ENCODE data around the gene DPH3.

DPH3 gene

DNA sequence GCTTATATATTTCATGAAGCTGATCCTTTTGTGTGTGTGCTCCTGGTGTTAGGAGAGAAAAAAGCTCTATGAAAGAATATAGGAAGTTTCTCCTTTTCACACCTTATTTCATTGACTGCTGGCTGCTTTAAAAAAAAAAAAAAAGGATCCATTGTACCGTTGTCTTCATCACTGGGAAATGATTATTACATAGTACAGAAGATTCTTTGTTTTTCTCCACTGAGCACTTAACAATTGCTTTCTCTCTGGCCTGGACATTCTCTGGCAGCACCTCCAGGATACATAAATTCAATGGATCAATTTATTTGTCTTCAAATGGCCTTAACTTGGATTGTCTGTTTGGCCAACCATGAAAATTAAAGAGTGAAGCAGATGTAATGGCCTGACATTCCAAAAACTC is 37.2 kb downstream of the DPH3 start:
- no peak for DNase-seq

DNA sequence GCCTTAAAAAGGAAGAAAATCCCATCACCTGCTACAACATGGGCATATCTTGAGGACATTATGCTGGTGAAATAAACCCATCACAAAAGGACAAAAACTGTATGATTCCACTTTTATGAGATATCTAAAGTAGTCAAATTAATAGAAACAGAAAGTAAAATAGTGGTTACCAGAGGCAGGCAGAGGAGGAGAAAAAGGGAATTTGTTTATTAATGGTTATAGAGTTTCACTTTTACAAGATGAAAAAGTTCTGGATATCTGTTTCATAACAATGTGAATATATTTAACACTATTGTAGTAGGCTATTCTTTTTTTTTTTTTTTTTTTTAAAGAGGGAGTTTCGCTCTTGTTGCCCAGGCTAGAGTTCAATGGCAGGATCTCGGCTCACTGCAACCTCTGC is 40.4 kb downstream of the DPH3 start:
- no peak for DNase-seq

DNA sequence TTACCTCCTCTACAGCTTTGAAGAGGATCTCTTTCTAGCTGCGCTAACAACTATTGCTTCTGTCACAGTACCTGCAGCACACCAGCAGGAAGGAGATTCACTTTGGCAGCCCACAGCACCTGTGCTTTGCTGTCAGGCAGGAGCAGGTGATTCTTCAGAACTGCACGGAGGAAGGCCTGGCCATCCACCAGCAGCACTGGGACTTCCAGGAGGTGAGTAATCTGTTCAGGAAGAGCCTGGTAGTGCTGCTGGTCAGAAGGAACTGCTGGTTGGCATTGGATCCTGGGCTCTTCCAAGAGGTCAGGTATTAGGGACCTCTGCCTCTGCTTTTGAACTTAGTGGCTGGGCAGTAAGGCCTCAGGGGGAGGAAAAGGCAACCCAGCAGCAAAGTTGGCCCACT is 42.2 kb downstream of the DPH3 start:
- DNase-seq, result no peak

DNA sequence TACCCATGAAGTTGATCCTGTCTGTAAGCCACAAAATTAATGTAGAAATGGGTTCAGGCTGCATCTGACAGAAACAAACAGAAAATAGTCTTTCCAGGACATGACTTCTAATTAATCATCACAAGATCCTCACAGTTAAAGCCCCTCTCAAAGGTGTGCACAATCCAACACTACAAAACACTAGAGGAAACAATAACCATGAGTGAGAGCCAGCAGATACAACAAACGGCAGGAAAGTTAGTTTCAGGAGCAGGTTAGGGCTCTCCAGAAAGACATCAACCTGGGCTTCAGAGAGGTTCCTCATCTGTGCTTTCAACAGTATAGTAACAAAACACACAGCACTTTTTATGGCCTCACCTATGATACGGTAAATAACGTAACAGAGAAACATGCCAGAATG is 42.8 kb downstream of the DPH3 start:
- DNase-seq, result no peak

DNA sequence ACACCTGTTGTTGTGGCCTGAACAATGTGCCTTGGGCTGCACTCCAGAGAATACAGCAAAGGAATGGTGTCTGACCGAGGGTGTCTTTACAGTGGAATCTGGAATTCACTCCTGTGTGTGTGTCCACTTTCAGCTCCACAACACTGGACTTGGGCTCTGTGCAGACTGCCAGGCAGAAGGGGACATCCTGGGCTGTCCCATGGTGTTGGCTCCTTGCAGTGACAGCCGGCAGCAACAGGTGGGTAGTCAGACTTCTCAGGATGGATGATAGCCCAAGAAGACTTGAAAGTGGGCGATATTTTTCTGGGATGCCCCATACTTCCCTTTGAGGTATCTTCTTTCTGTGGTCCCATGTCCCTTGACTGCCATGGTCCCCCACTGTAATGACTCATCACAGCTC is 45.0 kb downstream of the DPH3 start:
- DNase-seq, result no peak

DNA sequence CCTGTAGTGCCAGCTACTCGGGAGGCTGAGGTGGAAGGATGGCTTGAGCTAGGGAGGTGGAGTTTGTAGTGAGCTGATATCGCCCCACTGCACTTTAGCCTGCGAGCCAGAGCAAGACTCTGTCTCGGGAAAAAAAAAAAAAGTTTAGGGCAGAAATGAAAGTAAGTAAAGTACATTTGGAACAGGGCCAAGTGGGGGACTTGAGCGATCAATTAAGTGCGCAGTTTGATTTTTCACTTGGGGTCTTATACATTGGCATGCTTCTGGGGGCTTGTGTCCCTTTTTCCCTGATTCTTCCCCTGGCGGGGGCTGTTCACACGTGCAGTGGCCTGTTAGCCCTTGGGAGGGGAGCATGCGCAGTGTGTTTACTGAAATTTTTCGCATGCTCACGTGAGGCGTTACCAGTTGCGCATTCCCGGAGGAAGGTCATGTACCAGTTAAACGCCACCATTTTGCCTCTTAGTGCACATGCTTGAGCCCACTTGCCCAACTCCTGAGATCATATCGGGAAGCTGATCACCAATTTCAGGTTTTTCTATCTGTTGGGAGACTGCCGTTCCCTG is 48.3 kb downstream of the DPH3 start:
- DNase-seq, result no peak

DNA sequence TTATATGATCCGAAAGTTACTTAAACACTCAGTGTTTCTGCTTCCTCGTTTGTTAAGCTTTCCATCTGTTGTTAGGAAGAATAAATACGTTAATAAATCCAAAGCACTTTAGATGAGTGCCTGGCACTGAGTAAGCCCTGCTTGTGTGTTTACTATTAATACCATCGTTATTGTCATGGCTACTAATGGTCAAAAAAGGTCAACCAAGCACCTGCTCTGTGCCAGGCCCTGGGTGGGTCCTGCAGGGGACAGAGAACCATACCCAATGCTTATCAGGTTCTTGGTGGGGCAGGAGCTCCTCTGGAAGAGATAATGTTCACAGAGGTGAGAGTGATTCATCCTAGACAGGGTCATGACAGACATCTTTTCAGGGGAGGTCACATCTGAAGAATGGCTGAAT is 50.4 kb downstream of the DPH3 start:
- no peak for DNase-seq

DNA sequence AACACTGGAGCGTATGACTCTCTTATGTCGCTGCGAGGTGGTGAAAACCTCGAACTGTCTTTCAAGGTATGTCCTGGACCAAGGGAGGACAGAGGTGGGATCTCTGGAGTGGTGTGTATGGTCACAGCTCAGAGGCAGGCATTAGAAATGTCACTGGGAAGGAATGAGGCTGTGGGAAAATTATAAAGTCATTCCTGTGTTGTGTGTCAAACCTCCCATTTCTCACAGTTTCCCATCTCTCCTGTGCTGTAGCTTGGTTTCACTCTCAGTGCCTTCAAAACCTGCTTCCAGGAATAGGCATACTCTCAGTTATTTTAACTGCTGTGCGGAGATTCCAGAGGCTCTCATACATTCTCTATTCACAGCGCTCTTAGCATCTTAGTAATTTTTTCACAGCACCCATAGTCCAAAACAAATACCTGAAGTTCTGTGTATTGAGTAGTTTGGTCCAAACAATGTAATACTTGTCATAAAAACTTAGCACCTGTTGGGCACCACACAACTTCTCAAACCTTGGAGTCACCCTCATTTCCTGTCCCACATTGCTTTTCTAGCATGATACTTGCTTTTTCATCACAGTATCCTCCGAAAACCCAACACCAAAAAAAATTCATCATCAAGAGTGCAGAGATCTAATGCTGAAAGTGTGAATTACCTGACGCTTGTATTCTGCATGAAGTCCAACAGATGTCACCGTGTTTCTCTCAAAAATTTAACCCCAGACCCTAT is 53.4 kb downstream of the DPH3 start:
- no peak for DNase-seq

All from NCI-H1092 (cell line).